ENCODE results near the gene USP36.

USP36 gene

DNA sequence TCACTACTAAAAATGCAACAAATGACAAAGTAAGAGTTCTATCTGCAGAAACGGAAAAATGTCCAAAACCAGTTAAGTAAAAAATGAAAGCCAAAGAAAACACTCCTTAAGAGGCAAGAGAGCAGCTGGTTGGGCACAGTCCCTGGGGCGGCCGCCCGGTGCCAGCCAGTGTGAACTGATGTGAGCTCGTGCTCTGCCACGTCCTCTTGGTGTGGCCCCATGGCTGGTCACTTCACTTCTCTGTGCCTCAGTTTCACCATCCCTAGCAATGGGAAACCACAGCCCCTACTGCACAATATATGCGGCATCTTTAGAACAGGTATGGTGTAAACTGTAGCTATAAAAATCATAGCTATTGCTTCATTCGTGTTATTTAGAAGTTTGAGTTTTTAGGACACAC lies 21.2 kb downstream of the USP36 start:
- TF ChIP-seq GATA2 (IDR thresholded peaks at IDR 0.05; ENCODE audit: low read depth, low read length) (no peak), GATA3 (IDR thresholded peaks at IDR 0.05; ENCODE audit: low read depth, low read length) (no peak)

DNA sequence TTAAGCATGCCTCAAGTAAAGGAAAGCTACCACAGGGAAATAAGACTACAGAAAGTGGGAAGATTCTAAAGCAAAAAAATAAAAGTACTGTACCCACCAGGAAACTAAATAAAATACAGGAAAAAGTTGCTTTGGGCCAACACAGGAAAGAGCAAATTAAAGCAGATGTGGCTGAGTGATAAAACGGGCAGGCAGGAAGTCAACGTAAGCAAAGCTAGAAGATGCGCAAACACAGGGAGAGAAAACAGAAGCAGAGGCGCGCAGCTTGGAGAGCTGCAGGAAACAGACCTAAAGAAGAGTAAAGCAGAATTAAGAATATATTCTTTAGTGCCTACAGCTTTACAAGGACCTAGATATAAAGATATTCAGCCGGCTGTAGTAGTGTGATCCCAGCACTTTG lies 21.7 kb downstream of the USP36 start:
- TF ChIP-seq GATA3 (IDR thresholded peaks at IDR 0.05; ENCODE audit: low read depth, low read length), result no peak
- peak; percentile 78 for TF ChIP-seq GATA2 (IDR thresholded peaks at IDR 0.05; ENCODE audit: low read depth, low read length)

DNA sequence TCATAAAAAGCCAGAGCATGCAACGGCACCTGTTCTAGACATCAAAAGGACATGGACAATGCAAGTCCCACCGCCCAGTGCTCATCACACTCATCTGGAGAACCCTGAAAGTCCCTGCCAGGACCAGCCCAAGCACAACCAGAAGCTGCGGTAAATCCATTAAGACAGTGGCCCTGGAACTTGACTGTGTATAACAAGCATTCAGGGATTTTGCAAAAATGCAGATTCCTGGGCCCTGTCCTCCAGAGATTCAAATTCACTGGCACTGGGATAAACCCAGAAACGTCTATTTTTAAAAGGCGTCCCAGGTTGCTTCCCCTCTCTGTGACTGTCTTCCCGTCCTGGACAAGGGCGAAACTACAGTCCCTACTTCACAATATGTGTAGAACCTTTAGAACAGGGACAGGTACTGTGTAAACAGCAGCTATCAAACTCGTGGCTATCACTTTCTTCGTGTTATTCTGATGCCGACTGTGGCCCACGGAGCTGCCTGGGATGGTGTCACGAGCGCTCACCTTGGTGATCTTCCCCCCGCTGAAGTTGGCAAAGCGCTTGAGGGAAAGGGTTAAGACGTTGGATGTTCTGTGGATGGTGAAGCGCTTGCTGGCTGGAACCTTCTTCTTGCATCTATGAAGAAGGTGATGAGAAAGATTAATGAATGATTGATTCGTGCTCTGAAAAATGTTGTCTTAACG lies 22.3 kb downstream of the USP36 start:
- TF ChIP-seq GATA3 (IDR thresholded peaks at IDR 0.05; ENCODE audit: low read depth, low read length) (no peak), GATA2 (IDR thresholded peaks at IDR 0.05; ENCODE audit: low read depth, low read length) (no peak)

DNA sequence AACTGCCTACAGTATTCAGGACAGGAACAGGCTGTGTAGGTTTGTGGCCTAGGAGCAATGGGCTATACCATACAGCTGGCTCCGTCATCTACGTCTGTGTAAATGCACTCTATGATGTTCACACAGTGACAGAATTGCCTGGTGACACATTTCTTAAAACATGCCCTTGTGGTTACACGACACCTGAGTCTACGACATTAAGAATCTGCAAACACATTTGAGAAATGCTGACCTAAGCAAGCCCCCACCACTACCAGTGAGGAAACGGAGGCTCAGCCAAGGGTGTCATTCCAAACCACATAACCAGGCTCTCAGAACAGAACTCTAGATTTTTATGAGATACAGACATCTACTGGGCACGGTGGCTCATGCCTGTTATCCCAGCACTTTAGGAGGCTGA lies 23.5 kb downstream of the USP36 start:
- TF ChIP-seq GATA3 (IDR thresholded peaks at IDR 0.05; ENCODE audit: low read depth, low read length) (no peak), GATA2 (IDR thresholded peaks at IDR 0.05; ENCODE audit: low read depth, low read length) (no peak)

DNA sequence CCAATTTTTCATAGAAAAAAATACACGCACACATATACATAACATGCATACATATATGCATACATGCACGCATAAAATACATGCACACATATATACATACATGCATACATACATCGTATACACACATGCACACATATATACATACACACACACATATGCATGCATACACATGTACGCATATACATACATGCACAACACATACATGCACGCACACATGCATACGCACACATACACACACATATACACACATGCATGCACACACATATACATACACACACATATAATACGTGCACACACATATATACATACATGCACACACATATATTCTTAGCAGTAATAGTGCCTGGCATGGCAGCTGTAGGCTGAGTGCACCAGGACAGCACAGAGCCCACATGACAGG lies 24.9 kb downstream of the USP36 start:
- TF ChIP-seq GATA3 (IDR thresholded peaks at IDR 0.05; ENCODE audit: low read depth, low read length), result no peak
- no peak for TF ChIP-seq GATA2 (IDR thresholded peaks at IDR 0.05; ENCODE audit: low read depth, low read length)

DNA sequence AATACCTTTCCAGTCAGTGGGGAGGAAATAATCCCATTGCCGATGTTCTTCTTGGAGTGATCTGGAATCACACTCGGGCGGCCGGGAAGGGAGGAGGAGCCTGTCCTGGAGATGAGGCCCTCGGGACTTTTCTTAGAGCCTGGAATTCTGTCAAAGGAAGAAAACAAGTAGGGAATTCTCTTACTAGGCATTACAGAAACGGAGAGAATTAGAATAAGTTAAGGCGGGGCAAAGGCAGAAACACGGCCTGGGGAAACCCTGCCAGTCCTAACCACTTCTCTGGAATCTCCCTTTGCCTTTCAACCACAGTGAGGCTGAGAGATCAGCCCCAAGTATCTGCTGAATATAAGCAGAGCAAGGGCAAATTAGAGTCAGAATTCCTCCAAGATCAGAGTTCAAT lies 27.8 kb downstream of the USP36 start:
- TF ChIP-seq GATA2 (IDR thresholded peaks at IDR 0.05; ENCODE audit: low read depth, low read length), result no peak

DNA sequence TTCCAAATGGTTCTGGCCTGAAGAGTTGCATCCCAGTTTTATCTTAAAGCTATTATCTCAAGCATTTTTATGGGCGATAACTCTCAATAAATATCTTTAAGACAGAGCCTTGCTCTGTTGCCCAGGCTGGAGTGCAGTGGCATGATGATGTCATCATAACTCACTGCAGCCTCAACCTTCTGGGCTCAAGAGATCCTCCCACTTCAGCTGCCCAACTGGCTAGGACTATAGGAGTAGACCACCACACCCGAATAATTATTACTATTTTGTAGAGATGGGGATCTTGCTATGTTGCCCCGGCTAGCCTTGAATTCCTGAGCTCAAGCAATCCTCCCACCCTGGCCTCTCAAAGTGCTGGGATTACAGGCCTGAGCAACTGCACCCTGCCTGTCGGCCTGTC lies 32.5 kb downstream of the USP36 start:
- TF ChIP-seq GATA2 (IDR thresholded peaks at IDR 0.05; ENCODE audit: low read depth, low read length) (no peak), GATA3 (IDR thresholded peaks at IDR 0.05; ENCODE audit: low read depth, low read length) (no peak)

DNA sequence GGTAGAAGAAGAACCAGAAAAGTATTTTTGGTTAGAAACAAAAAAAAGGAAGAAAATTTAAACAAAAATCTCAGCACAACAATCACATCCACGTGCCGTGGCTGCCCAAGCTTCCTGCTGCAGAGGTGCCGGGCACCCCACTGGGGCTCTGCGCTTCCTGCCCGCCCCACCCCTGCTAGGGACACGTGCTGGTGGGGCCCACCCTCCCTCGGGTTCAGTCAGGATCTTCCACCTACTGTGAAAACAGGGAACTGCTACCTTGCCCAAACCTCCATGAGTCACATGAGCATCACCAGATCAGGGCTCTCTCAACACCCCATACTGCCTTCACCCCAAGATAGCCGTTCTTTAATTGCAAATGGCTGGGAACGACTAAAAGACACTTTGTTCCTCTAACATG lies 34.2 kb downstream of the USP36 start:
- TF ChIP-seq GATA2 (IDR thresholded peaks at IDR 0.05; ENCODE audit: low read depth, low read length), result no peak
- TF ChIP-seq GATA3 (IDR thresholded peaks at IDR 0.05; ENCODE audit: low read depth, low read length), result no peak

DNA sequence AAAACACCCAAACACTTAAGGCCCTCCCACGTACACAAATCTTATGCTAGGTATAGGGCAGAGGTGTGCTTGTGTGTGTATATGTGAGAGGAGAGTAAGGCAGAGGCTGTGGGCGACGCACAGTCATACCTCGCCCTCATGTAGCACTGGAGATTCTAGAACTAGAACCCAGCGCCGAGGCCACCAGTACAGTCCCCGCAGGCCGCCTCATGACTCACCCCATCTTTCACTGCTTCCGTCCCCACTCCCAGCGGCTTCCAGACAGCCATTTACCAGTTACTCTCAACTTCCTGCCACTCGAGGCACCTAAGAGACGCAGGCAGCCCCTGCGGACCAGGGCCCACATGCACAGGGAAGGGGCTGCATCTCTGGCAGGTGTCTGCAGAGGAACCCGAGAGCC lies 35.3 kb downstream of the USP36 start:
- TF ChIP-seq GATA2 (IDR thresholded peaks at IDR 0.05; ENCODE audit: low read depth, low read length), result no peak
- no peak for TF ChIP-seq GATA3 (IDR thresholded peaks at IDR 0.05; ENCODE audit: low read depth, low read length)

DNA sequence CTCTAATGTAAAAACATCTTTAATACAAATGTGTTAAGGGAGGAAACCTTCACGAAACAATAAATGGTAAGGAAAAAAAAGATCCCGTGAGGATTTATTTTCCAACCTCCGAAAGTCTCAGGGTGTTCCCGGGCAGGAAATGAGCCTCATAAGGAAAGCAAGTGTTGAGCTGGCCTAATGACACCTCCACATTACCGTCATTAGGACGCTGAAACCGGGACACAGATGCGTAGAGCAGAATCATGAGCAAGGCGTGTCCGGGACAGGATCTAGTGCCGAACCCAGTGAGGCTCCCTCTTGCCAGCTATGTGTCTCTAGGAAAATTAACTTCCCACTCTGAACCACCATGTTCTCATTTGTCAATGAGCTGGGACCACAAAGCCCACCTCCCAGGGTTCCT lies 35.8 kb downstream of the USP36 start:
- TF ChIP-seq GATA3 (IDR thresholded peaks at IDR 0.05; ENCODE audit: low read depth, low read length), result no peak
- TF ChIP-seq GATA2 (IDR thresholded peaks at IDR 0.05; ENCODE audit: low read depth, low read length), result no peak

DNA sequence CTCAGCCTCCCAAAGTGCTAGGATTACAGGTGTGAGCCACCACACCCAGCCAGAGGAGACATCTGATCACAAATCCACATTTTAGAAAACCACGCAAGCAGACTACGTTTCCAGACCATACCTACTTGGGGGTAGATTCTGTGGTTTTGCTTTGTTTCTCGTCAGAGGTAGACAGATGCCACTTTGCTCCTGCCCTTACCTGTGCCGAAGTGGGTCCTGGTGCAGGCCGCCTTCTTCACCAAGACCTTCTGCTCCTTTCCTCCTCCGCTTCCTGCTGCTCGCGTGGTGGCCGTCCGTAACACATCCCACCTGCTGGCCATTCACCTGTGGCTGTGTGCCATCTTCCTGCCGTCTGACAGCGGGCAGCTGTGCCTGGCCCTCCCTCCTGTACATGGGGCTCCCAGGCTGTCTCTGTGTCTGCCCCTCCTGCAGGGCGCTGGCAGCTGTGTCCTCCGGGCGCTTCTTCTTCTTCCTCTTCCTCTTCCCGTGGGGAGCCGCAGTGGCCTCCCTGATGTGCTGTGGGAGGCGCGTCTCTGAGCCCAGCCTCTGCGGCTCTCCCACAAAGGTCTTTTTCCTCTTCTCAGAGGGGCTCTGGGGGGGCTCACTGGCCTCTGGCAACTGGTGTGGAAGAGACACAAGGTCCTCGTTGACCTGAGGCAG lies 37.3 kb downstream of the USP36 start:
- TF ChIP-seq GATA2 (IDR thresholded peaks at IDR 0.05; ENCODE audit: low read depth, low read length) (no peak), GATA3 (IDR thresholded peaks at IDR 0.05; ENCODE audit: low read depth, low read length) (no peak)

DNA sequence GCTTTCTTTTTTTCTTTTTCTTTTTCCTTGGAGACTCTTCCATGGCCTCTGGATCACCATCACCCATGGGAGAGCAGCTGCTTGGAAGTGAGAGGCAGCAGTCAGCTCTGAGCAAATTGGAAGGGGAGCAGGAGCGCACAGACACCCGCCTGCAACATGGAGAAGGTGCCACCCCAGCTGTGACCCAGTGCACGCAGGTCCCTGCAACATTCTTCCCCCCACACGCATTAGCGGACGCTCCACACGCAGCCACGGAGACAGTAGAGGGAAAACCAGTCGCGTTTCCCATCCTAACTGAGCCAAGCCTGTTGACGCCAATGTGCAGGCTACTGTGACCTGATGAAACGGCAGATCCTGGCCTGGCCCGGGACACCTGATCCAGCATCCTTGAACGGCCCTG lies 38.2 kb downstream of the USP36 start:
- TF ChIP-seq GATA3 (IDR thresholded peaks at IDR 0.05; ENCODE audit: low read depth, low read length) (no peak), GATA2 (IDR thresholded peaks at IDR 0.05; ENCODE audit: low read depth, low read length) (no peak)

DNA sequence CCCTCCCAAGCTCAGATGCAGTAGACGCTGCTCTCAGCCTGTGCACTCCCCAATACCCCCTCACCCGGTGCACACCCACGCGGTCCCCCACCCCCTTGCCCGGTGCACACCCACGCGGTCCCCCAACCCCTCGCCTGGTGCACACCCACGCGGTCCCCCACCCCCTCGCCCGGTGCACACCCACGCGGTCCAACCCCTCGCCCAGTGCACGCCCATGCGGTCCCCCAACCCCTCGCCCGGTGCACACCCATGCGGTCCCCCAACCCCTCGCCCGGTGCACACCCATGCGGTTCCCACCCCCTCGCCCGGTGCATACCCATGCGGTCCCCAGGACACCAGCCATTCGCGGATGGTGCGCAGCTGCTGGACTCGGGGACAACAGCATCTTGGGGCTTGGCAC lies 38.6 kb downstream of the USP36 start:
- no peak for TF ChIP-seq GATA2 (IDR thresholded peaks at IDR 0.05; ENCODE audit: low read depth, low read length)
- TF ChIP-seq GATA3 (IDR thresholded peaks at IDR 0.05; ENCODE audit: low read depth, low read length), result no peak

DNA sequence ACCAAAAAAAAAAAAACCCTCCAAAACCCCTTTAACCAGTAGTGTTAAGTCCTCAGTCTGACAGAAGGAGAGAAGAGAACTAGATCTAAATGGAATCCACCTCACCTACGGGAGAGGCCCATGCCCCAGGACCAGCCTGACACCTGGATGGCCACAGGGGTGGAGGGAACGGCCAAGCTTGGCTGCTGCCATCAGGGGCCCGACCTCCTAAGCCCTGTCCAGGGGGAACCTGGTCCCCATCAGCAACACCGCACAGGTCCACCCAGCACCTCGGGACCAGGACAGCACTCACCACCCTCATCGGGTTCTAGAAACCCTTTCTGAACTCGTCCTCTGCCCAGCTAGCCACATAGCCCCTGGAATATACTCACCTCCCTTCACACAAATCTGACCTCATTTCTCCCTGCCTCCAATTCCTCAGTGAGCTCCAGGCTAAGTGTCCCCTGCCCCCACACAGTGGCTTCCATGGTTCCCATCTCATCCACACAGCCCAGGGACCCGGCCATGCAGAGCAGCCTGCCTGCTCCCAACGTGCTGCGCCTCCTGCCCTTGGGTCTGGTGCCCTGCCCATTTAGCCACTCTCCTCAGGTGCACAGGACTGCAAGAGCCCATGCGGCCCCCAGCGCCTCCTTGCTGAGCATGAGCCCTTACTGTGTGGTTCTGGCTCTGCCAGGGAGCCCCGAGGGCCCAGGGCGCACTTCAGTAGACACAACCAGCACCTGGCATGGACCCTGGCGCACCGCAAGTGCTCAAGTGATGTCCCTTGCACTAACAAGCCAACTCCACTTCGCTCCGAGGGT lies 40.3 kb downstream of the USP36 start:
- TF ChIP-seq GATA3 (IDR thresholded peaks at IDR 0.05; ENCODE audit: low read depth, low read length) (no peak), GATA2 (IDR thresholded peaks at IDR 0.05; ENCODE audit: low read depth, low read length) (no peak)

Data from SH-SY5Y (cell line).